Activated CD8-positive, alpha-beta memory T cell treated with anti-CD3 and anti-CD28 coated beads for 48 hours (primary cell): ENCODE data around the gene ONECUT1.

Experiments used
- DNase-seq, 3 experiments: peaks; one replicate each; pipeline ENCODE4 v3.0.0-alpha.2; 2020; ENCODE audit warnings: low read depth in 2 of 3, low spot score in 2 of 3

The ONECUT1 gene

GRCh38 chr15:52783929-52784798, 6.0 kb downstream of the ONECUT1 start:
- no peak for DNase-seq

- no peak for DNase-seq
These were observed 6.8 kb downstream of the ONECUT1 start for GRCh38 chr15:52783191-52783829.

- DNase-seq = no peak
These were observed 7.6 kb downstream of the ONECUT1 start for GRCh38 chr15:52782514-52782913.

GRCh38 chr15:52780172-52780980, 9.8 kb downstream of the ONECUT1 start:
- peak in 1 of 3 experiments; percentile 61 for DNase-seq

GRCh38 chr15:52778457-52778856, 11.7 kb downstream of the ONECUT1 start:
- DNase-seq = no peak

GRCh38 chr15:52772766-52773165, 17.4 kb downstream of the ONECUT1 start:
- DNase-seq = no peak

GRCh38 chr15:52765785-52766184, 24.4 kb downstream of the ONECUT1 start:
- DNase-seq = no peak

GRCh38 chr15:52764731-52765130, 25.4 kb downstream of the ONECUT1 start:
- DNase-seq = no peak

GRCh38 chr15:52762621-52763020, 27.5 kb downstream of the ONECUT1 start:
- no peak for DNase-seq

- DNase-seq = no peak
These were observed 29.6 kb downstream of the ONECUT1 start for GRCh38 chr15:52760562-52760961.

- DNase-seq = no peak
These were observed 30.2 kb downstream of the ONECUT1 start for GRCh38 chr15:52759969-52760368.

- no peak for DNase-seq
These were observed 32.6 kb downstream of the ONECUT1 start for GRCh38 chr15:52757496-52757895.

GRCh38 chr15:52751522-52751921, 38.6 kb downstream of the ONECUT1 start:
- no peak for DNase-seq

- DNase-seq = no peak
These were observed 40.9 kb downstream of the ONECUT1 start for GRCh38 chr15:52749258-52749657.

- DNase-seq = no peak
These were observed 43.9 kb downstream of the ONECUT1 start for GRCh38 chr15:52746162-52746757.

- DNase-seq = no peak
These were observed 44.6 kb downstream of the ONECUT1 start for GRCh38 chr15:52745326-52746161.

- no peak for DNase-seq
These were observed 51.8 kb downstream of the ONECUT1 start for GRCh38 chr15:52738311-52738710.

- DNase-seq = no peak
These were observed 52.4 kb downstream of the ONECUT1 start for GRCh38 chr15:52737720-52738119.

GRCh38 chr15:52735231-52736089, 54.7 kb downstream of the ONECUT1 start:
- peak; percentile 14 to 67 (median 20) for DNase-seq
